ENCODE data around the gene LRRTM4. TPM values are rescaled to one million over a fixed set of nuclear protein-coding genes. Genes with fewer than 3 reads are reported as not detected.

The LRRTM4 gene
- polyA plus RNA-seq, 2 of the 4 experiments (the other 2 are of a cell fraction) = 0.03 TPM; not detected in 1

DNA sequence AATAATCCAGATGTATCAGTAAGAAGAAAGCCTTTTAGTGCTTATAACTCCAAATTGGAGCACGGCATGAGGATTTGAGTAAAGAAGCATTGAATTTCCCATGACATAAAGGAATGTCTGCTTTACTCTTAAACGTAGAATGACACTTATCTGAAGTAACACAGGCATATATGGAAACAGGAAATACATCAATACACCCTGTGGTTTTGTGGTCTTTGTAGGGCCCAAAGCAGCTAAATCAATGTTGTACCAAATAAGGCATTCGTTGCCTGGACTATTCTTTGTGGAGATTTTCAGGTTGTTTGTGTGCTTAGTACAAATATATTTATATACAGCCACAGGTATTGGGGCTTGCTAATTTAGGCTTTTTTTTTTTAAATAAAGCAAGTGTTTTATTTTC lies 660.5 kb downstream of the LRRTM4 start:
- no peak overlapping the region for H3K4me3 ChIP-seq
- ATAC-seq (no peak), FAIRE-seq (peak; percentile 32), DNase-seq (ENCODE audit: low read depth in 1 of 2, low spot score in 1 of 2) (no peak)
- CTCF ChIA-PET = no interaction called here
- TF ChIP-seq, protein P1, sequence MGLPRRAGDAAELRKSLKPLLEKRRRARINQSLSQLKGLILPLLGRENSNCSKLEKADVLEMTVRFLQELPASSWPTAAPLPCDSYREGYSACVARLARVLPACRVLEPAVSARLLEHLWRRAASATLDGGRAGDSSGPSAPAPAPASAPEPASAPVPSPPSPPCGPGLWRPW (IDR thresholded peaks at IDR 0.05) = no peak
- TF ChIP-seq CTCF (IDR thresholded peaks at IDR 0.05) (no peak), ZC3H11A (IDR thresholded peaks at IDR 0.05) (no peak), CHD4 (IDR thresholded peaks at IDR 0.05; ENCODE audit: borderline replicate concordance) (no peak), FOXS1 (CRISPR knock-in tag; IDR thresholded peaks at IDR 0.05) (no peak), PHF8 (IDR thresholded peaks at IDR 0.05; ENCODE audit: borderline replicate concordance, low read depth) (no peak), ESRRA (IDR thresholded peaks at IDR 0.05; ENCODE audit: borderline replicate concordance, low read length) (no peak), HOXB5 (CRISPR knock-in tag; IDR thresholded peaks at IDR 0.05) (no peak), CBX8 (IDR thresholded peaks at IDR 0.05) (no peak), ZNF302 (CRISPR knock-in tag; IDR thresholded peaks at IDR 0.05) (no peak), HOXB13 (CRISPR knock-in tag; IDR thresholded peaks at IDR 0.05; ENCODE audit: low read depth) (no peak), KDM1A (IDR thresholded peaks at IDR 0.05; ENCODE audit: low read depth) (no peak), NR3C1 (IDR thresholded peaks at IDR 0.05) (no peak), POLR2AphosphoS2 (conservative IDR thresholded peaks at IDR 0.05; ENCODE audit: low read length) (no peak), CHD2 (IDR thresholded peaks at IDR 0.05; ENCODE audit: low read length, partially characterized antibody) (no peak), EP300 (IDR thresholded peaks at IDR 0.05) (no peak), PBX3 (IDR thresholded peaks at IDR 0.05) (no peak), HMGXB4 (CRISPR knock-in tag; IDR thresholded peaks at IDR 0.05; ENCODE audit: borderline replicate concordance) (no peak)
- TF ChIP-seq, protein P2, sequence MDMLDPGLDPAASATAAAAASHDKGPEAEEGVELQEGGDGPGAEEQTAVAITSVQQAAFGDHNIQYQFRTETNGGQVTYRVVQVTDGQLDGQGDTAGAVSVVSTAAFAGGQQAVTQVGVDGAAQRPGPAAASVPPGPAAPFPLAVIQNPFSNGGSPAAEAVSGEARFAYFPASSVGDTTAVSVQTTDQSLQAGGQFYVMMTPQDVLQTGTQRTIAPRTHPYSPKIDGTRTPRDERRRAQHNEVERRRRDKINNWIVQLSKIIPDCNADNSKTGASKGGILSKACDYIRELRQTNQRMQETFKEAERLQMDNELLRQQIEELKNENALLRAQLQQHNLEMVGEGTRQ (IDR thresholded peaks at IDR 0.05) = no peak
- H3K27ac ChIP-seq = no peak overlapping the region
- WGBS (ENCODE audit: missing lambda C conversion rate) = 3% methylated on average over 3 of the region's 3 CpGs
- H3K9me3 ChIP-seq = no peaks in the 10 kb centered on the region; the same call in 2 of the 3 replicates
- POLR2A ChIA-PET = no interaction called here
- no peak overlapping the region for H3K4me2 ChIP-seq
- no peaks in the 10 kb centered on the region for H3K4me1 ChIP-seq

DNA sequence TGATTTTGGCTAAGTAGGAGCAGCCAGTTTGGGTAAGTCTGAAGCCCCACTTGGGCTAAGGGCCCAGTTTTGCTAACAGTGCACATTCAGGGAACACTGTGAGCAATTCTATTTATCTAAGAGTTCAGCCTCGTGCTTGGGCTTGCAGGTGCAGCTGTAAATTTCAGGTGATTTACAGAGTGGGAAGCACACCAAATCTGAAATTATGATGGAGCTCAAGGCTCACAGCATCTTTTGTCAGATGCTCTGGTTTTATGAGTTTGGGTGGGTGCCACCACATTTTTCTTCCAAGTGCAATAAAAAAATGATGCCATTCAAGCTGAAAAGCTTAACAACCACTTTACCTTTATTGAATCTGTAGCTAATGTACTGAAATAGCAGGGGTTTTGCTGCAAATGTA lies 671.2 kb downstream of the LRRTM4 start:
- H3K4me1 ChIP-seq = no peaks in the 10 kb centered on the region
- FAIRE-seq = no peak
- CTCF ChIA-PET = no interaction called here
- H3K4me3 ChIP-seq = no peak overlapping the region
- no peak overlapping the region for H3K27ac ChIP-seq
- H3K9me3 ChIP-seq = no peaks in the 10 kb centered on the region; the same call in 2 of the 3 replicates
- no peak for TF ChIP-seq RARB (CRISPR knock-in tag; IDR thresholded peaks at IDR 0.05)
- TF ChIP-seq, protein P3, sequence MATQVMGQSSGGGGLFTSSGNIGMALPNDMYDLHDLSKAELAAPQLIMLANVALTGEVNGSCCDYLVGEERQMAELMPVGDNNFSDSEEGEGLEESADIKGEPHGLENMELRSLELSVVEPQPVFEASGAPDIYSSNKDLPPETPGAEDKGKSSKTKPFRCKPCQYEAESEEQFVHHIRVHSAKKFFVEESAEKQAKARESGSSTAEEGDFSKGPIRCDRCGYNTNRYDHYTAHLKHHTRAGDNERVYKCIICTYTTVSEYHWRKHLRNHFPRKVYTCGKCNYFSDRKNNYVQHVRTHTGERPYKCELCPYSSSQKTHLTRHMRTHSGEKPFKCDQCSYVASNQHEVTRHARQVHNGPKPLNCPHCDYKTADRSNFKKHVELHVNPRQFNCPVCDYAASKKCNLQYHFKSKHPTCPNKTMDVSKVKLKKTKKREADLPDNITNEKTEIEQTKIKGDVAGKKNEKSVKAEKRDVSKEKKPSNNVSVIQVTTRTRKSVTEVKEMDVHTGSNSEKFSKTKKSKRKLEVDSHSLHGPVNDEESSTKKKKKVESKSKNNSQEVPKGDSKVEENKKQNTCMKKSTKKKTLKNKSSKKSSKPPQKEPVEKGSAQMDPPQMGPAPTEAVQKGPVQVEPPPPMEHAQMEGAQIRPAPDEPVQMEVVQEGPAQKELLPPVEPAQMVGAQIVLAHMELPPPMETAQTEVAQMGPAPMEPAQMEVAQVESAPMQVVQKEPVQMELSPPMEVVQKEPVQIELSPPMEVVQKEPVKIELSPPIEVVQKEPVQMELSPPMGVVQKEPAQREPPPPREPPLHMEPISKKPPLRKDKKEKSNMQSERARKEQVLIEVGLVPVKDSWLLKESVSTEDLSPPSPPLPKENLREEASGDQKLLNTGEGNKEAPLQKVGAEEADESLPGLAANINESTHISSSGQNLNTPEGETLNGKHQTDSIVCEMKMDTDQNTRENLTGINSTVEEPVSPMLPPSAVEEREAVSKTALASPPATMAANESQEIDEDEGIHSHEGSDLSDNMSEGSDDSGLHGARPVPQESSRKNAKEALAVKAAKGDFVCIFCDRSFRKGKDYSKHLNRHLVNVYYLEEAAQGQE (IDR thresholded peaks at IDR 0.05) = no peak
- TF ChIP-seq ZFP36 (IDR thresholded peaks at IDR 0.05; ENCODE audit: borderline replicate concordance, partially characterized antibody) = no peak
- TF ChIP-seq EHF (CRISPR knock-in tag; IDR thresholded peaks at IDR 0.05) = no peak
- WGBS (ENCODE audit: missing lambda C conversion rate) = 0% methylated on average over 1 of the region's 1 CpG
- no peak for DNase-seq (ENCODE audit: low read depth in 1 of 2, low spot score in 1 of 2)
- POLR2A ChIA-PET = no interaction called here
- ATAC-seq = no peak
- H3K4me2 ChIP-seq = no peak overlapping the region
